ENCODE results near the gene OPN1LW.
"Not testable (repeated sequence)": the region's sequence is repeated elsewhere in the genome, so short reads cannot be mapped to it uniquely, and the experiment has no call there.

DNA sequence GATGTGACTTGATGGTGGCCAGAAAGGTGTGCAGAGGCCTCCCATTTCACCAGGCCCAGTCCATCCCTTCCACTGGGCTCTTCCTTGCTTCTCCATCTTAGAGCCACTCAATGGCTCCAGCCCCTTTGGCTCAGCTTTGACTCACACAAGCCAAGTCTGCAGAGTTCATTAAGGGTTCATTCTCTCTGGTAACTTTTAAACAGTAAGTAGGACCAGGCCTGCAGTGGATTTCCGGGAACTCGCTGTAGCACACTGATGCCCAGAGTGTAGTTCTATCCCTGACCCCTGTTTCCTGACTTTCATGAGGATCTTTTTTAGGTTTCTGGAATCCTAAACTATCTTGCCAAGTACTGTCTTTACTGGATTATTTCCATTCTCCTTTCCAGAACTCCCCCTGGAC is 50.3 kb downstream of the OPN1LW start:
- TF ChIP-seq, protein P1, sequence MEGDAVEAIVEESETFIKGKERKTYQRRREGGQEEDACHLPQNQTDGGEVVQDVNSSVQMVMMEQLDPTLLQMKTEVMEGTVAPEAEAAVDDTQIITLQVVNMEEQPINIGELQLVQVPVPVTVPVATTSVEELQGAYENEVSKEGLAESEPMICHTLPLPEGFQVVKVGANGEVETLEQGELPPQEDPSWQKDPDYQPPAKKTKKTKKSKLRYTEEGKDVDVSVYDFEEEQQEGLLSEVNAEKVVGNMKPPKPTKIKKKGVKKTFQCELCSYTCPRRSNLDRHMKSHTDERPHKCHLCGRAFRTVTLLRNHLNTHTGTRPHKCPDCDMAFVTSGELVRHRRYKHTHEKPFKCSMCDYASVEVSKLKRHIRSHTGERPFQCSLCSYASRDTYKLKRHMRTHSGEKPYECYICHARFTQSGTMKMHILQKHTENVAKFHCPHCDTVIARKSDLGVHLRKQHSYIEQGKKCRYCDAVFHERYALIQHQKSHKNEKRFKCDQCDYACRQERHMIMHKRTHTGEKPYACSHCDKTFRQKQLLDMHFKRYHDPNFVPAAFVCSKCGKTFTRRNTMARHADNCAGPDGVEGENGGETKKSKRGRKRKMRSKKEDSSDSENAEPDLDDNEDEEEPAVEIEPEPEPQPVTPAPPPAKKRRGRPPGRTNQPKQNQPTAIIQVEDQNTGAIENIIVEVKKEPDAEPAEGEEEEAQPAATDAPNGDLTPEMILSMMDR (conservative IDR thresholded peaks at IDR 0.05; ENCODE audit: low read depth, low read length), result not testable (repeated sequence)
- not testable (repeated sequence) for TF ChIP-seq EZH2 (IDR thresholded peaks at IDR 0.05; ENCODE audit: borderline replicate concordance, low read depth, low read length, poor library complexity, severe bottlenecking)
